Endothelial cell of umbilical vein (primary cell): ENCODE data around the gene TMEM223. TPM values are rescaled to one million over a fixed set of nuclear protein-coding genes. Genes with fewer than 3 reads are reported as not detected.
A peak's percentile ranks its signal among the peaks of the same experiment; 100 is the strongest.

Experiments used
- BruUV-seq: library from RNA; stranded (reverse); fragments of 400-500 nt; replicated peaks from 2 replicates; lab custom pipeline; 2021; lab: Mats Ljungman, UMichigan
- CTCF ChIA-PET: fragments of 300-600, 350-600 bp; sonication (Branson Sonifier 250); formaldehyde crosslinking; loops from one replicate; lab custom pipeline; 2021; ENCODE audit warnings: antibody characterized with exemption, inconsistent platforms; lab: Charles Lee
- POLR2A ChIA-PET: fragments of 300-600, 350-600 bp; sonication (Branson Sonifier 250); formaldehyde crosslinking; loops from one replicate; lab custom pipeline; 2021; ENCODE audit warnings: antibody characterized with exemption, inconsistent platforms; lab: Charles Lee
- DNase-seq: peaks from one replicate; pipeline ENCODE4 v3.0.0-alpha.2; 2011; ENCODE audit warnings: low read depth, low spot score
- FAIRE-seq: peaks from 2 replicates; lab custom pipeline; 2011; peaks lifted over from hg19 to GRCh38; lab: Jason Lieb, UNC
- H2AFZ ChIP-seq: 2 replicates; pipeline ENCODE4 v1.6.0; 2012; ENCODE audit warnings: low read depth, low read length, control low read depth, inconsistent platforms
- H3K27ac ChIP-seq: 2 replicates; pipeline ENCODE4 v1.5.1; 2011; ENCODE audit warnings: low read depth, mild to moderate bottlenecking, control low read depth, low read length, moderate library complexity; ENCODE audit not compliant: insufficient read depth
- H3K27me3 ChIP-seq, 2 experiments: 2 replicates each; pipeline versions ENCODE4 v1.6.0 to v1.6.1; 2011; ENCODE audit warnings: low read length in 2 of 2, mixed read lengths in 1 of 2; ENCODE audit not compliant: control insufficient read depth in 2 of 2, insufficient read depth in 2 of 2
- H3K36me3 ChIP-seq, 2 experiments: 2 replicates in 1 of 2; 3 replicates in 1 of 2; pipeline ENCODE4 v1.5.1; 2011; ENCODE audit warnings: low read length in 2 of 2, mild to moderate bottlenecking in 1 of 2, moderate library complexity in 1 of 2; ENCODE audit not compliant: control insufficient read depth in 2 of 2, insufficient read depth in 2 of 2; ENCODE audit errors: extremely low read depth in 1 of 2
- H3K4me1 ChIP-seq: 3 replicates; pipeline ENCODE4 v1.5.1; 2011; ENCODE audit warnings: mild to moderate bottlenecking, low read length; ENCODE audit not compliant: control insufficient read depth, insufficient read depth; ENCODE audit errors: extremely low read depth
- H3K4me2 ChIP-seq: 2 replicates; pipeline ENCODE4 v1.6.1; 2011; ENCODE audit warnings: low read length, control low read depth, mixed read lengths; ENCODE audit not compliant: insufficient read depth
- H3K4me3 ChIP-seq, 3 experiments: fragments of 200-600 bp in 1 of 3; sonication (generic), shearing (Covaris generic) in 1 of 3; replicated peaks in 1 of 3; 2 replicates each; pipeline ENCODE4 v1.5.1; 2011 to 2016; ENCODE audit warnings: control low read depth in 3 of 3, low read length in 3 of 3, mild to moderate bottlenecking in 2 of 3, inconsistent platforms in 1 of 3, low read depth in 1 of 3, moderate library complexity in 1 of 3; ENCODE audit not compliant: insufficient read depth in 1 of 3
- H3K79me2 ChIP-seq: 2 replicates; pipeline ENCODE4 v1.6.0; 2012; ENCODE audit warnings: low read length, inconsistent platforms; ENCODE audit not compliant: control insufficient read depth, insufficient read depth
- H3K9ac ChIP-seq: replicated peaks from 2 replicates; pipeline ENCODE3; 2011; ENCODE audit warnings: low read length, control low read depth; ENCODE audit not compliant: insufficient read depth; ENCODE audit errors: extremely low read depth
- H3K9me1 ChIP-seq: replicated peaks from 3 replicates; pipeline ENCODE4 v1.6.0; 2011; ENCODE audit warnings: mild to moderate bottlenecking, low read length; ENCODE audit not compliant: control insufficient read depth, insufficient read depth; ENCODE audit errors: extremely low read depth
- H3K9me3 ChIP-seq: replicated peaks from 2 replicates; pipeline ENCODE4 v1.5.1; 2012; ENCODE audit warnings: low read length, inconsistent platforms; ENCODE audit not compliant: control insufficient read depth, insufficient read depth
- H4K20me1 ChIP-seq: replicated peaks from 2 replicates; pipeline ENCODE3; 2011; ENCODE audit warnings: mild to moderate bottlenecking, low read length; ENCODE audit not compliant: control insufficient read depth, insufficient read depth; ENCODE audit errors: extremely low read depth
- EZH2 ChIP-seq: IDR thresholded peaks from 2 replicates; pipeline ENCODE4 v1.6.1; 2012; ENCODE audit warnings: borderline replicate concordance, low read depth, mild to moderate bottlenecking, moderate library complexity, low read length, inconsistent platforms; ENCODE audit not compliant: severe bottlenecking
- FOS ChIP-seq: IDR thresholded peaks from 2 replicates; pipeline ENCODE4 v1.6.1; 2011; ENCODE audit warnings: mild to moderate bottlenecking, low read length, moderate library complexity, borderline replicate concordance; ENCODE audit not compliant: insufficient read depth
- GATA2 ChIP-seq: IDR thresholded peaks from 2 replicates; pipeline ENCODE4 v1.7.0; 2011; ENCODE audit warnings: low read depth, mild to moderate bottlenecking, moderate library complexity, mixed read lengths, low read length; ENCODE audit not compliant: insufficient read length, insufficient read depth
- JUN ChIP-seq: IDR thresholded peaks from 2 replicates; pipeline ENCODE4 v1.6.1; 2011; ENCODE audit warnings: borderline replicate concordance, low read depth; ENCODE audit not compliant: insufficient read length, insufficient read depth
- MAX ChIP-seq: IDR thresholded peaks from 2 replicates; pipeline ENCODE4 v1.6.1; 2011; ENCODE audit not compliant: insufficient read depth, insufficient read length
- MYC ChIP-seq: IDR thresholded peaks from one replicate; pipeline ENCODE4 v1.6.1; 2011; ENCODE audit warnings: mild to moderate bottlenecking, low read depth, low read length
- POLR2A ChIP-seq: IDR thresholded peaks from 2 replicates; pipeline ENCODE4 v1.6.1; 2012; ENCODE audit warnings: low read depth, mild to moderate bottlenecking, control low read depth, low read length
- POLR2AphosphoS5 ChIP-seq: IDR thresholded peaks from 2 replicates; pipeline ENCODE4 v1.6.1; 2012; ENCODE audit warnings: low read depth, mild to moderate bottlenecking, control low read depth, low read length, moderate library complexity; ENCODE audit not compliant: insufficient read depth
- dilution Hi-C: fragments of 300-500 bp; cut with MboI; formaldehyde crosslinking; loops from one replicate; pipeline ENCODE4 v1.15.0; 2019; ENCODE audit warnings: low sequenced_read_pairs; ENCODE audit not compliant: extremely low pct_ligation_motif_present
- intact Hi-C: fragments of 100-400 bp; cut with micrococcal nuclease; formaldehyde crosslinking; loops from one replicate; pipeline ENCODE4 v1.10.0; 2022
- polyA plus RNA-seq, 4 experiments: library from polyadenylated mRNA; depleted of rRNA in 3 of 4; stranded (reverse) in 3 of 4; unstranded in 1 of 4; fragments of >200 nt; gene quantifications; 2 replicates each; pipeline versions ENCODE4 v1.2.1 to v1.2.3, GENCODE V29; 2011 to 2012; ENCODE audit warnings: missing spikeins in 1 of 4
- total RNA-seq: library from RNA; stranded (reverse); gene quantifications from 2 replicates; pipeline ENCODE4 v1.2.3, GENCODE V29; 2021
- TF ChIP-seq, protein P1 (sequence below), 2 donors: IDR thresholded peaks; 1 replicate in 1 of 2; 2 replicates in 1 of 2; pipeline ENCODE4 v1.5.1; 2011; ENCODE audit warnings: low read length in 2 of 2, mild to moderate bottlenecking in 2 of 2, moderate library complexity in 2 of 2, control low read depth in 1 of 2, inconsistent platforms in 1 of 2, low read depth in 1 of 2; ENCODE audit not compliant: insufficient read depth in 1 of 2; ENCODE audit errors: extremely low read depth in 1 of 2

Gene TMEM223
- total and polyA plus RNA-seq, 2 donors (not counting 3 experiments of a cell fraction or from before 2014, with no cell fraction given), result 11.8 to 26.7 TPM

DNA sequence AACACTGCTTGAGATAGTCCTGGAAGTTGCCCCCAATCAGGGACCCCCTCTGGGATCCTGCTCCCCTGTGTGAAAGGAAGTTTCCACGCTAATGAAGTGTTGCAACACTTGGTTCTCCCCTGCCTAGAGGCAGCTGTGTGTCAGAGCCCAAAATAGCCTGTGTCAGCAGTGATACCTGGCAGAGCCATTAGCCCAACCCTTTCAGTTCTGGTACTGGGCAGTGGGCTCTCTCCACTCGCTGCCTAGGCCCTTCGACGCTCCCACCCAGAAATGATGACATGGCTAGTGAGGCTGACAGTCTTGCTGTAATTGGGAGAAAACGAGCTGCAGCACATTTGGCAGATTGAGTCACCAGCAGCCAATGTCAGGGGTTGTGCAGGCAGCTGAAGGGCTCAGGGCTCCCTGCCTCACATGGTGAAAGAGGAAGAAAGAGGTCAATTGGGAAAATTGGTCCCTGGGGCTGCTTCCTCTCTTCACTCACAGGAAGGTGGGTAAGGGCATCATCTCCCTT is 14.9 kb upstream of the TMEM223 start:
- Histone ChIP-seq H3K9me1 (no peaks in the 10 kb centered on the region), H2AFZ (no peak overlapping the region), H4K20me1 (no peaks in the 10 kb centered on the region), H3K4me2 (no peak overlapping the region), H3K36me3 (peaks cover 7 to 9% of the 10 kb centered on the region in 2 experiments), H3K9me3 (no peaks in the 10 kb centered on the region), H3K27ac (no peak overlapping the region), H3K79me2 (peaks cover 22% of the 10 kb centered on the region), H3K27me3 (no peaks in the 10 kb centered on the region), H3K9ac (no peak overlapping the region), H3K4me1 (peaks cover 22% of the 10 kb centered on the region), H3K4me3 (no peak overlapping the region)
- ChIA-PET POLR2A (interaction anchor here (1.2 to 3.7 kb wide), 2 partner anchors 10 to 34 kb away, joined by 7 to 24 read pairs; no protein-coding TSS in a partner anchor), CTCF (interaction anchor here (0.6 to 3.2 kb wide), 5 partner anchors 18 to 412 kb away, joined by 3 to 25 read pairs (median 4); partner anchors contain the start of genes SLC3A2 and TMEM179B)
- intact Hi-C loops, result no loop called here
- dilution Hi-C loops, result no loop called here
- DNase-seq, result no peak
- TF ChIP-seq MYC (no peak), GATA2 (no peak)
- FAIRE-seq, result no peak
- BruUV-seq, result no TSS peak

DNA sequence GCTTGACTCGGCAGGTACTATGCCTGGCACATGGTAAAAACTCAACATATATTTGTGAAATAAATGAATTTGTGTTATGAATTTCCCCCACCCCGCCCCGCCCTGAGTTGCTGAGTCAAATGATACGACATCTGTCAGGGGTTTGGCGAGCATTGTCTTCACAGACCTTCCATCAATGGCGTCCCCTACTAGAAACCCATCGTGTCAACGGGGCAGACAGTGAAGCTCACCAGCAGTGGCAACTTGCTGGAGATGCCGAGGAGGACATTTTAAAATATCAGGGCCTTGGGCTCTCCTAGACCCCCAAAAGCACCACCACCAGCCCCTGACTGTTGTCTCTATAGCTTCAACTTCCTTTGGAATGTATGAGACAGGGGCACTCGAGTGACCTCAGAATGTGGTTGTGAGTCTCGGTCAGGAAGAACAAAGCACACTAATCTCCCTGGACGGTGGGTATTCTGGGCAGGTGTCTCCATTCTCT is 14.2 kb upstream of the TMEM223 start:
- CTCF ChIA-PET, result interaction anchor here (0.6 to 3.2 kb wide), 6 partner anchors 9 to 411 kb away, joined by 3 to 25 read pairs (median 4); partner anchors contain the start of genes SLC3A2 and TMEM179B
- dilution Hi-C loops, result no loop called here
- Histone ChIP-seq H3K9me1 (no peaks in the 10 kb centered on the region), H2AFZ (peak overlapping the region; percentile 40), H3K36me3 (peaks cover 14 to 15% of the 10 kb centered on the region in 2 experiments), H3K4me3 (peak overlapping the region; percentile 41 to 93 (median 70)), H3K4me2 (peak overlapping the region; percentile 83), H3K9ac (peak overlapping the region; percentile 70), H3K27ac (peak overlapping the region; percentile 25), H3K27me3 (no peaks in the 10 kb centered on the region), H3K4me1 (peaks cover 22% of the 10 kb centered on the region), H4K20me1 (no peaks in the 10 kb centered on the region), H3K79me2 (peaks cover 22% of the 10 kb centered on the region), H3K9me3 (no peaks in the 10 kb centered on the region)
- POLR2A ChIA-PET, result interaction anchor here (0.6 to 3.7 kb wide), 6 partner anchors 9 to 35 kb away, joined by 3 to 24 read pairs (median 4); no protein-coding TSS in a partner anchor
- TF ChIP-seq MAX (no peak), POLR2AphosphoS5 (no peak), GATA2 (no peak), JUN (no peak), FOS (no peak), MYC (no peak), POLR2A (no peak), EZH2 (no peak)
- TF ChIP-seq, protein P1, sequence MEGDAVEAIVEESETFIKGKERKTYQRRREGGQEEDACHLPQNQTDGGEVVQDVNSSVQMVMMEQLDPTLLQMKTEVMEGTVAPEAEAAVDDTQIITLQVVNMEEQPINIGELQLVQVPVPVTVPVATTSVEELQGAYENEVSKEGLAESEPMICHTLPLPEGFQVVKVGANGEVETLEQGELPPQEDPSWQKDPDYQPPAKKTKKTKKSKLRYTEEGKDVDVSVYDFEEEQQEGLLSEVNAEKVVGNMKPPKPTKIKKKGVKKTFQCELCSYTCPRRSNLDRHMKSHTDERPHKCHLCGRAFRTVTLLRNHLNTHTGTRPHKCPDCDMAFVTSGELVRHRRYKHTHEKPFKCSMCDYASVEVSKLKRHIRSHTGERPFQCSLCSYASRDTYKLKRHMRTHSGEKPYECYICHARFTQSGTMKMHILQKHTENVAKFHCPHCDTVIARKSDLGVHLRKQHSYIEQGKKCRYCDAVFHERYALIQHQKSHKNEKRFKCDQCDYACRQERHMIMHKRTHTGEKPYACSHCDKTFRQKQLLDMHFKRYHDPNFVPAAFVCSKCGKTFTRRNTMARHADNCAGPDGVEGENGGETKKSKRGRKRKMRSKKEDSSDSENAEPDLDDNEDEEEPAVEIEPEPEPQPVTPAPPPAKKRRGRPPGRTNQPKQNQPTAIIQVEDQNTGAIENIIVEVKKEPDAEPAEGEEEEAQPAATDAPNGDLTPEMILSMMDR (IDR thresholded peaks at IDR 0.05; ENCODE audit: extremely low read depth in 1 of 2, insufficient read depth in 1 of 2, low read depth in 1 of 2, low read length in 2 of 2), result no peak
- BruUV-seq, result no TSS peak
- DNase-seq, result no peak
- no peak for FAIRE-seq
- intact Hi-C loops, result loop anchor here (1.0 kb wide), 3 partner anchors 19 to 33 kb away; partner anchors contain the start of genes TMEM179B and WDR74
